ENCODE results near the gene ATP9B. TPM values are rescaled to one million over a fixed set of nuclear protein-coding genes. Genes with fewer than 3 reads are reported as not detected.
"Not testable (repeated sequence)": the region's sequence is repeated elsewhere in the genome, so short reads cannot be mapped to it uniquely, and the experiment has no call there.

ATP9B gene
- total RNA-seq, 1 donor from 2014 or later: 43.9 TPM

DNA sequence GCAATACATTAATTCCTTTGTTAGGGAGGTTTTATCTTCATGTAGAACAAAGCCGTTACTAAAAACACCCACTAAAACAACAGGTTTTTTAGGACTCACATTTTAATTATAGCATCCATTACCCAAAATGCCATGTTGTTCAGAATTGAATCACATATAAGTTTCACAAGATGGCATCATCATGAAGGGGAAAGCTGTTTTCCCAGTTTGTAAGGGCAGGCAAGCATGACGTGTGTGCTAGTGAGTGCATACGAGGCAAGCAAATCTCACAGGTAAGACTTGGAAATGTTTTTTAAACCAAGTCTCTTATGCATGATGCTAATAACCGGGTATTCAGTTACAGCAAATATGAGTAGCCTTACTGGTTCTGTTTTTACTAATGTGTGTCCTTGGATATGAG, 214.7 kb downstream of the ATP9B start:
- peaks cover 5% of the 10 kb centered on the region for H3K36me3 ChIP-seq
- ATAC-seq (no peak), DNase-seq (no peak)
- no peak overlapping the region for H3K4me3 ChIP-seq
- intact Hi-C loops (cut with DNase I): no loop called here
- no peak overlapping the region for H3K27ac ChIP-seq
- TF ChIP-seq, protein P1, sequence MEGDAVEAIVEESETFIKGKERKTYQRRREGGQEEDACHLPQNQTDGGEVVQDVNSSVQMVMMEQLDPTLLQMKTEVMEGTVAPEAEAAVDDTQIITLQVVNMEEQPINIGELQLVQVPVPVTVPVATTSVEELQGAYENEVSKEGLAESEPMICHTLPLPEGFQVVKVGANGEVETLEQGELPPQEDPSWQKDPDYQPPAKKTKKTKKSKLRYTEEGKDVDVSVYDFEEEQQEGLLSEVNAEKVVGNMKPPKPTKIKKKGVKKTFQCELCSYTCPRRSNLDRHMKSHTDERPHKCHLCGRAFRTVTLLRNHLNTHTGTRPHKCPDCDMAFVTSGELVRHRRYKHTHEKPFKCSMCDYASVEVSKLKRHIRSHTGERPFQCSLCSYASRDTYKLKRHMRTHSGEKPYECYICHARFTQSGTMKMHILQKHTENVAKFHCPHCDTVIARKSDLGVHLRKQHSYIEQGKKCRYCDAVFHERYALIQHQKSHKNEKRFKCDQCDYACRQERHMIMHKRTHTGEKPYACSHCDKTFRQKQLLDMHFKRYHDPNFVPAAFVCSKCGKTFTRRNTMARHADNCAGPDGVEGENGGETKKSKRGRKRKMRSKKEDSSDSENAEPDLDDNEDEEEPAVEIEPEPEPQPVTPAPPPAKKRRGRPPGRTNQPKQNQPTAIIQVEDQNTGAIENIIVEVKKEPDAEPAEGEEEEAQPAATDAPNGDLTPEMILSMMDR (IDR thresholded peaks at IDR 0.05): no peak
- no peaks in the 10 kb centered on the region for H3K27me3 ChIP-seq
- H3K9me3 ChIP-seq: no peaks in the 10 kb centered on the region
- no peaks in the 10 kb centered on the region for H3K4me1 ChIP-seq

DNA sequence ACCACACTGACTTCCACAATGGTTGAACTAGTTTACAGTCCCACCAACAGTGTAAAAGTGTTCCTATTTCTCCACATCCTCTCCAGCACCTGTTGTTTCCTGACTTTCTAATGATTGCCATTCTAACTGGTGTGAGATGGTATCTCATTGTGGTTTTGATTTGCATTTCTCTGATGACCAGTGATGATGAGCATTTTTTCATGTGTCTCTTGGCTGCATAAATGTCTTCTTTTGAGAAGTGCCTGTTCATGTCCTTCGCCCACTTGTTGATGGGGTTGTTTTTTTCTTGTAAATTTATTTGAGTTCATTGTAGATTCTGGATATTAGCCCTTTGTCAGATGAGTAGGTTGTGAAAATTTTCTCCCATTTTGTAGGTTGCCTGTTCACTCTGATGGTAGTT, 216.0 kb downstream of the ATP9B start:
- intact Hi-C loops (cut with DNase I); ATAC-seq; H3K4me3 ChIP-seq; DNase-seq; H3K27ac ChIP-seq; H3K36me3 ChIP-seq; H3K27me3 ChIP-seq; H3K9me3 ChIP-seq; H3K4me1 ChIP-seq: not testable (repeated sequence)

GRCh38 chr18:79290409-79290808, 221.2 kb downstream of the ATP9B start:
- intact Hi-C loops (cut with DNase I); H3K27ac ChIP-seq; H3K9me3 ChIP-seq; ATAC-seq; H3K27me3 ChIP-seq; H3K4me1 ChIP-seq; DNase-seq; H3K4me3 ChIP-seq: not testable (repeated sequence)
- H3K36me3 ChIP-seq: peaks cover 26% of the 10 kb centered on the region

- TF ChIP-seq, protein P1 (IDR thresholded peaks at IDR 0.05): no peak
- no peak overlapping the region for H3K27ac ChIP-seq
- H3K9me3 ChIP-seq: no peaks in the 10 kb centered on the region
- ATAC-seq (no peak), DNase-seq (no peak)
- H3K36me3 ChIP-seq: peaks cover 26% of the 10 kb centered on the region
- H3K4me1 ChIP-seq: no peaks in the 10 kb centered on the region
- intact Hi-C loops (cut with DNase I): no loop called here
- no peak overlapping the region for H3K4me3 ChIP-seq
- no peaks in the 10 kb centered on the region for H3K27me3 ChIP-seq
Measured at GRCh38 chr18:79290876-79291275, 221.7 kb downstream of the ATP9B start.

GRCh38 chr18:79294235-79294634, 225.0 kb downstream of the ATP9B start:
- intact Hi-C loops (cut with DNase I): no loop called here
- no peak for DNase-seq
- no peak overlapping the region for H3K4me3 ChIP-seq
- TF ChIP-seq, protein P1 (IDR thresholded peaks at IDR 0.05): no peak
- peaks cover 27% of the 10 kb centered on the region for H3K36me3 ChIP-seq
- ATAC-seq: no peak
- H3K9me3 ChIP-seq: no peaks in the 10 kb centered on the region
- no peaks in the 10 kb centered on the region for H3K4me1 ChIP-seq
- H3K27ac ChIP-seq: no peak overlapping the region
- no peaks in the 10 kb centered on the region for H3K27me3 ChIP-seq

GRCh38 chr18:79299272-79299671, 230.1 kb downstream of the ATP9B start:
- Histone ChIP-seq H3K4me1 (no peaks in the 10 kb centered on the region), H3K27me3 (no peaks in the 10 kb centered on the region), H3K36me3 (peaks cover 29% of the 10 kb centered on the region), H3K4me3 (no peak overlapping the region), H3K27ac (no peak overlapping the region), H3K9me3 (no peaks in the 10 kb centered on the region)
- intact Hi-C loops (cut with DNase I): no loop called here
- ATAC-seq: no peak
- TF ChIP-seq, protein P1 (IDR thresholded peaks at IDR 0.05): no peak
- no peak for DNase-seq

GRCh38 chr18:79299711-79300110, 230.5 kb downstream of the ATP9B start:
- no peaks in the 10 kb centered on the region for H3K27me3 ChIP-seq
- no peaks in the 10 kb centered on the region for H3K9me3 ChIP-seq
- DNase-seq: no peak
- intact Hi-C loops (cut with DNase I): no loop called here
- H3K4me3 ChIP-seq: no peak overlapping the region
- no peaks in the 10 kb centered on the region for H3K4me1 ChIP-seq
- no peak overlapping the region for H3K27ac ChIP-seq
- TF ChIP-seq, protein P1 (IDR thresholded peaks at IDR 0.05): no peak
- peaks cover 28% of the 10 kb centered on the region for H3K36me3 ChIP-seq
- ATAC-seq: no peak

Data from upper lobe of right lung (tissue), 1 donor.